GM12878 (cell line): ENCODE data around the gene SPON2. TPM values are rescaled to one million over a fixed set of nuclear protein-coding genes. Genes with fewer than 3 reads are reported as not detected.

ENCODE experiments used
- ATAC-seq: fragments of 200-7000 bp; cut with Tn5 transposase; 3 replicates; pipeline ENCODE4 v1.9.1; 2020; ENCODE audit warnings: mild to moderate bottlenecking, moderate library complexity
- BruUV-seq: library from RNA; stranded (reverse); fragments of 400-500 nt; replicated peaks from 2 replicates; lab custom pipeline; 2021; lab: Mats Ljungman, UMichigan
- CTCF ChIA-PET: fragments of 300-600 bp; sonication (Branson Sonifier 250); formaldehyde crosslinking; extraction: SDS; loops from one replicate; lab custom pipeline; 2021; ENCODE audit warnings: inconsistent platforms; lab: Yijun Ruan, JAX
- POLR2A ChIA-PET: fragments of 350-600 bp; formaldehyde crosslinking; extraction: SDS; loops from one replicate; lab custom pipeline; 2021; ENCODE audit warnings: inconsistent platforms; lab: Charles Lee
- RAD21 ChIA-PET: fragments of 300-600 bp; sonication (Branson Sonifier 250); formaldehyde crosslinking; loops from one replicate; lab custom pipeline; 2023; ENCODE audit warnings: antibody characterized with exemption; ENCODE audit not compliant: unreplicated experiment; lab: Charles Lee
- SMC1A ChIA-PET: fragments of 300-600 bp; sonication (Branson Sonifier 250); formaldehyde crosslinking; loops from one replicate; lab custom pipeline; 2023; ENCODE audit not compliant: unreplicated experiment, uncharacterized antibody; lab: Charles Lee
- DNase-seq: peaks from one replicate; pipeline ENCODE4 v3.0.0-alpha.2; 2011; ENCODE audit warnings: low read depth, low spot score
- FAIRE-seq: peaks from 3 replicates; lab custom pipeline; 2011; peaks lifted over from hg19 to GRCh38; lab: Jason Lieb, UNC
- H2AFZ ChIP-seq: 2 replicates; pipeline ENCODE4 v1.6.0; 2011; ENCODE audit warnings: low read depth, low read length, control low read depth; ENCODE audit not compliant: control insufficient read depth
- H3K27ac ChIP-seq: 2 replicates; pipeline ENCODE4 v1.5.1; 2011; ENCODE audit warnings: control low read depth; ENCODE audit not compliant: control insufficient read depth, insufficient read depth
- H3K27me3 ChIP-seq, 2 experiments: replicated peaks in 1 of 2; 2 replicates each; pipeline versions ENCODE4 v1.6.0 to v1.6.1; 2011; ENCODE audit warnings: low read length in 1 of 2; ENCODE audit not compliant: control insufficient read depth in 2 of 2, insufficient read depth in 2 of 2
- H3K36me3 ChIP-seq, 2 experiments: 2 replicates each; pipeline ENCODE4 v1.5.1; 2011; ENCODE audit warnings: low read length in 1 of 2; ENCODE audit not compliant: control insufficient read depth in 2 of 2, insufficient read depth in 2 of 2
- H3K4me1 ChIP-seq: 2 replicates; pipeline ENCODE4 v1.6.1; 2011; ENCODE audit warnings: mild to moderate bottlenecking, low read length, moderate library complexity, mixed read lengths; ENCODE audit not compliant: control insufficient read depth, insufficient read depth
- H3K4me2 ChIP-seq: 2 replicates; pipeline ENCODE4 v1.6.0; 2011; ENCODE audit warnings: control low read depth; ENCODE audit not compliant: control insufficient read depth, insufficient read depth
- H3K4me3 ChIP-seq: fragments of 200-600 bp; sonication (generic); 2 replicates; pipeline ENCODE4 v1.5.1; 2016
- H3K79me2 ChIP-seq: 2 replicates; pipeline ENCODE4 v1.6.0; 2011; ENCODE audit warnings: low read length; ENCODE audit not compliant: control insufficient read depth, insufficient read depth
- H3K9ac ChIP-seq: 2 replicates; pipeline ENCODE4 v1.8.0; 2011; ENCODE audit warnings: low read length, control low read depth, mixed read lengths; ENCODE audit not compliant: control insufficient read depth, insufficient read depth
- H3K9me3 ChIP-seq: replicated peaks from 3 replicates; pipeline ENCODE4 v1.5.1; 2011; ENCODE audit warnings: mild to moderate bottlenecking, low read length; ENCODE audit not compliant: control insufficient read depth, insufficient read depth
- H4K20me1 ChIP-seq: 2 replicates; pipeline ENCODE4 v1.6.0; 2011; ENCODE audit not compliant: control insufficient read depth, insufficient read depth
- ATF3 ChIP-seq: IDR thresholded peaks from 2 replicates; pipeline ENCODE4 v1.6.1; 2011; ENCODE audit warnings: low read depth, mild to moderate bottlenecking, low read length, moderate library complexity, borderline replicate concordance; ENCODE audit errors: extremely low read depth
- EP300 ChIP-seq, 2 experiments: fragments of 150-350 bp in 1 of 2; IDR thresholded peaks; 2 replicates each; pipeline ENCODE4 v1.6.1; 2011 to 2012; ENCODE audit warnings: low read depth in 2 of 2, low read length in 2 of 2, borderline replicate concordance in 1 of 2, improper control_type of control experiment in 1 of 2, inconsistent platforms in 1 of 2; ENCODE audit not compliant: control insufficient read depth in 1 of 2
- POLR2A ChIP-seq: IDR thresholded peaks from 2 replicates; pipeline ENCODE4 v1.6.1; 2011; ENCODE audit warnings: low read depth, mild to moderate bottlenecking, low read length
- TCF12 ChIP-seq: IDR thresholded peaks from 2 replicates; pipeline ENCODE4 v1.6.1; 2011; ENCODE audit warnings: low read depth, mild to moderate bottlenecking, low read length
- WGBS: methylation state at CpG from one replicate; pipeline ENCODE4 v1.1.6; 2016; ENCODE audit warnings: low lambda C conversion rate; ENCODE audit not compliant: insufficient replicate concordance, insufficient coverage; ENCODE audit errors: missing lambda C conversion rate; 5-methylcytosine and 5-hydroxymethylcytosine counted together
- in situ Hi-C: fragments of 300-500 bp; cut with MboI; formaldehyde crosslinking; loops from 9 replicates; pipeline ENCODE4 v1.14.3; 2018; ENCODE audit warnings: mixed read lengths
- intact Hi-C: fragments of 100-400 bp; cut with micrococcal nuclease; formaldehyde crosslinking; loops from one replicate; pipeline ENCODE4 v1.14.2; 2022; ENCODE audit not compliant: unreplicated experiment
- polyA plus RNA-seq, 11 experiments: library from polyadenylated mRNA; depleted of rRNA in 4 of 11; unstranded in 6 of 11; stranded (reverse) in 5 of 11; fragments of >200 nt; fragmentation: Nextera tagmentation in 4 of 11; fragmentation: Illumina TruSeq in 1 of 11; extraction: Ambion mirVana in 4 of 11; extraction: Trizol in 1 of 11; gene quantifications; 1 replicate in 1 of 11; 2 replicates in 10 of 11; pipeline versions ENCODE4 v1.2.1 to v1.2.3, GENCODE V29; 2011 to 2016; ENCODE audit warnings: inconsistent platforms in 2 of 11, missing spikeins in 2 of 11, low read depth in 1 of 11
- total RNA-seq, 4 experiments: library from RNA; depleted of rRNA in 3 of 4; stranded (reverse); fragments of >200 nt in 3 of 4; fragmentation: Illumina TruSeq in 1 of 4; extraction: Trizol in 1 of 4; gene quantifications; 2 replicates each; pipeline versions ENCODE4 v1.2.1 to v1.2.3, GENCODE V29; 2013 to 2021
- TF ChIP-seq, protein P1 (sequence below): fragments of 450-650 bp; formaldehyde crosslinking; IDR thresholded peaks from 2 replicates; pipeline ENCODE4 v1.4.0; 2020; ENCODE audit warnings: mild to moderate bottlenecking, moderate library complexity
- TF ChIP-seq, protein P2 (sequence below): fragments of 450-650 bp; formaldehyde crosslinking; IDR thresholded peaks from 2 replicates; pipeline ENCODE4 v1.5.0; 2022; ENCODE audit warnings: mild to moderate bottlenecking, missing genetic modification characterization

The SPON2 gene
- total and polyA plus RNA-seq, 10 of the 15 experiments (the other 5 are each of a cell fraction or from before 2014, with no cell fraction given) = 1.1 to 11.2 (median 7.3) TPM

DNA sequence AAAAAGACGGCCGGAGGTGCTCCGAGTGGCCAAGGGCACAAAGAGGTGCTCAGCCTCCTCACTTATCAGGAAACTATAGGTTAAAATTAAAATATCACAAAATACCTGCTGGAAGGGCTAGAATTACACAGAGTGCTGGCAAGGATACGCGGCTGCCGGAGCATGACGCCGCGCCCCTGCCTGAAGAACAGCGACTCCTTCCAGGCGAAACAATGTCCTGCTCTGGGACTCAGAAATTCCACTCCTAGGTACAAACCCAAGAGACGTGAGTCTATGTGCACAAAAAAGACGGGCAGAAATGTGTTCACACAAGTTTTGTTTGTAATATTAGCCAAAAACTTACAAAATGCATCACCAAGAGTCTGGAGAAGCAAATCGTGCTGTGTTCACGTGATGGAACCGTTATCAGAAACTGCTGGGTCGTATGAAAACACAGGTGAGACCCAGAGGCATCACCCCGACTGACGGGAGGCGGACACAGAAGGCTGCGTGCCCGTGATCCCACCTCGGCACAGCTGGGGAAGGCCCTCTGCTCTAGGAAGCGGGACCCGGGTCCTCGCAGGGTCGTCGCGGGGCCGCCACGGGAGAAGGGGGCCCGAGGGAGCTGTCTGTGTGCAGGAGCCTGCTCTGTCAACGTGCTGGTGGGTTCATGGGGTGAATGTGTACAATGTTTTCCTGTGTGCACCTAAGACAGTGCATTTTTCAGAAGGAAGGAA, 48.9 kb upstream of the SPON2 start:
- FAIRE-seq (no peak), ATAC-seq (no peak), DNase-seq (no peak)
- ChIA-PET CTCF (no interaction called here), SMC1A (no interaction called here), POLR2A (no interaction called here), RAD21 (no interaction called here)
- Histone ChIP-seq H3K9me3 (no peaks in the 10 kb centered on the region; the same call in 2 of the 3 replicates), H3K79me2 (peaks cover 11% of the 10 kb centered on the region), H3K27ac (no peak overlapping the region), H4K20me1 (no peaks in the 10 kb centered on the region), H3K36me3 (peaks cover 9 to 28% of the 10 kb centered on the region in 2 experiments; a peak in 3 of 4 replicates), H3K4me2 (no peak overlapping the region), H3K9ac (no peak overlapping the region), H3K4me3 (no peak overlapping the region), H3K27me3 (no peaks in the 10 kb centered on the region), H3K4me1 (peaks cover 35% of the 10 kb centered on the region), H2AFZ (no peak overlapping the region)
- in situ Hi-C loops = no loop called here
- peak; percentile 31; the same call in 1 of the 2 replicates for TF ChIP-seq POLR2A
- TF ChIP-seq ATF3 = no peak
- 94% methylated on average over 33 of the region's 33 CpGs for WGBS
- intact Hi-C loops = no loop called here
- BruUV-seq = no TSS peak

GRCh38 chr4:1220566-1220965, 48.2 kb upstream of the SPON2 start:
- Histone ChIP-seq H3K4me1 (peaks cover 42% of the 10 kb centered on the region), H3K9me3 (no peaks in the 10 kb centered on the region; the same call in 2 of the 3 replicates), H4K20me1 (no peaks in the 10 kb centered on the region), H3K79me2 (peaks cover 11% of the 10 kb centered on the region), H3K27ac (no peak overlapping the region), H3K4me3 (0 out of 2 replicates have a peak overlapping the region, but pooled peaks have one; percentile 21), H3K27me3 (no peaks in the 10 kb centered on the region), H3K36me3 (peaks cover 9 to 28% of the 10 kb centered on the region in 2 experiments; a peak in 3 of 4 replicates), H2AFZ (no peak overlapping the region), H3K4me2 (no peak overlapping the region; the same call in 1 of the 2 replicates), H3K9ac (no peak overlapping the region)
- ChIA-PET RAD21 (interaction anchor here (0.6 to 2.1 kb wide), 2 partner anchors 36 to 94 kb away, joined by 3 to 11 read pairs; no protein-coding TSS in a partner anchor), CTCF (interaction anchor here (0.7 to 1.7 kb wide), 4 partner anchors 47 to 537 kb away, joined by 3 to 6 read pairs (median 3); no protein-coding TSS in a partner anchor), SMC1A (interaction anchor here (1.7 to 3.2 kb wide), 2 partner anchors 17 to 37 kb away, joined by 11 to 18 read pairs; no protein-coding TSS in a partner anchor), POLR2A (interaction anchor here (0.7 to 3.7 kb wide), 2 partner anchors 18 to 99 kb away, joined by 3 to 26 read pairs; no protein-coding TSS in a partner anchor)
- DNase-seq = no peak
- in situ Hi-C loops = no loop called here
- intact Hi-C loops = no loop called here
- no peak for FAIRE-seq
- no TSS peak for BruUV-seq
- 92% methylated on average over 16 of the region's 16 CpGs for WGBS
- ATAC-seq = no peak
- TF ChIP-seq, protein P1, sequence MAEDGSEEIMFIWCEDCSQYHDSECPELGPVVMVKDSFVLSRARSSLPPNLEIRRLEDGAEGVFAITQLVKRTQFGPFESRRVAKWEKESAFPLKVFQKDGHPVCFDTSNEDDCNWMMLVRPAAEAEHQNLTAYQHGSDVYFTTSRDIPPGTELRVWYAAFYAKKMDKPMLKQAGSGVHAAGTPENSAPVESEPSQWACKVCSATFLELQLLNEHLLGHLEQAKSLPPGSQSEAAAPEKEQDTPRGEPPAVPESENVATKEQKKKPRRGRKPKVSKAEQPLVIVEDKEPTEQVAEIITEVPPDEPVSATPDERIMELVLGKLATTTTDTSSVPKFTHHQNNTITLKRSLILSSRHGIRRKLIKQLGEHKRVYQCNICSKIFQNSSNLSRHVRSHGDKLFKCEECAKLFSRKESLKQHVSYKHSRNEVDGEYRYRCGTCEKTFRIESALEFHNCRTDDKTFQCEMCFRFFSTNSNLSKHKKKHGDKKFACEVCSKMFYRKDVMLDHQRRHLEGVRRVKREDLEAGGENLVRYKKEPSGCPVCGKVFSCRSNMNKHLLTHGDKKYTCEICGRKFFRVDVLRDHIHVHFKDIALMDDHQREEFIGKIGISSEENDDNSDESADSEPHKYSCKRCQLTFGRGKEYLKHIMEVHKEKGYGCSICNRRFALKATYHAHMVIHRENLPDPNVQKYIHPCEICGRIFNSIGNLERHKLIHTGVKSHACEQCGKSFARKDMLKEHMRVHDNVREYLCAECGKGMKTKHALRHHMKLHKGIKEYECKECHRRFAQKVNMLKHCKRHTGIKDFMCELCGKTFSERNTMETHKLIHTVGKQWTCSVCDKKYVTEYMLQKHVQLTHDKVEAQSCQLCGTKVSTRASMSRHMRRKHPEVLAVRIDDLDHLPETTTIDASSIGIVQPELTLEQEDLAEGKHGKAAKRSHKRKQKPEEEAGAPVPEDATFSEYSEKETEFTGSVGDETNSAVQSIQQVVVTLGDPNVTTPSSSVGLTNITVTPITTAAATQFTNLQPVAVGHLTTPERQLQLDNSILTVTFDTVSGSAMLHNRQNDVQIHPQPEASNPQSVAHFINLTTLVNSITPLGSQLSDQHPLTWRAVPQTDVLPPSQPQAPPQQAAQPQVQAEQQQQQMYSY (CRISPR knock-in tag) = no peak
- no peak for TF ChIP-seq EP300 (IDR thresholded peaks at IDR 0.05; ENCODE audit: borderline replicate concordance in 1 of 2, control insufficient read depth in 1 of 2, low read depth in 2 of 2, low read length in 2 of 2)
- no peak for TF ChIP-seq TCF12
- TF ChIP-seq, protein P2, sequence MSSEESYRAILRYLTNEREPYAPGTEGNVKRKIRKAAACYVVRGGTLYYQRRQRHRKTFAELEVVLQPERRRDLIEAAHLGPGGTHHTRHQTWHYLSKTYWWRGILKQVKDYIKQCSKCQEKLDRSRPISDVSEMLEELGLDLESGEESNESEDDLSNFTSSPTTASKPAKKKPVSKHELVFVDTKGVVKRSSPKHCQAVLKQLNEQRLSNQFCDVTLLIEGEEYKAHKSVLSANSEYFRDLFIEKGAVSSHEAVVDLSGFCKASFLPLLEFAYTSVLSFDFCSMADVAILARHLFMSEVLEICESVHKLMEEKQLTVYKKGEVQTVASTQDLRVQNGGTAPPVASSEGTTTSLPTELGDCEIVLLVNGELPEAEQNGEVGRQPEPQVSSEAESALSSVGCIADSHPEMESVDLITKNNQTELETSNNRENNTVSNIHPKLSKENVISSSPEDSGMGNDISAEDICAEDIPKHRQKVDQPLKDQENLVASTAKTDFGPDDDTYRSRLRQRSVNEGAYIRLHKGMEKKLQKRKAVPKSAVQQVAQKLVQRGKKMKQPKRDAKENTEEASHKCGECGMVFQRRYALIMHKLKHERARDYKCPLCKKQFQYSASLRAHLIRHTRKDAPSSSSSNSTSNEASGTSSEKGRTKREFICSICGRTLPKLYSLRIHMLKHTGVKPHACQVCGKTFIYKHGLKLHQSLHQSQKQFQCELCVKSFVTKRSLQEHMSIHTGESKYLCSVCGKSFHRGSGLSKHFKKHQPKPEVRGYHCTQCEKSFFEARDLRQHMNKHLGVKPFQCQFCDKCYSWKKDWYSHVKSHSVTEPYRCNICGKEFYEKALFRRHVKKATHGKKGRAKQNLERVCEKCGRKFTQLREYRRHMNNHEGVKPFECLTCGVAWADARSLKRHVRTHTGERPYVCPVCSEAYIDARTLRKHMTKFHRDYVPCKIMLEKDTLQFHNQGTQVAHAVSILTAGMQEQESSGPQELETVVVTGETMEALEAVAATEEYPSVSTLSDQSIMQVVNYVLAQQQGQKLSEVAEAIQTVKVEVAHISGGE (CRISPR knock-in tag) = no peak
